ENCODE data around the gene CFAP221. TPM values are rescaled to one million over a fixed set of nuclear protein-coding genes. Genes with fewer than 3 reads are reported as not detected.

CFAP221 gene
- polyA plus RNA-seq, 1 donor (not counting 4 experiments of a cell fraction or from before 2014, with no cell fraction given): not detected

GRCh38 chr2:119671016-119671415 is 126.8 kb downstream of the CFAP221 start:
- no peak overlapping the region for H3K4me3 ChIP-seq (ENCODE audit: control insufficient read depth in 2 of 3, extremely low read depth in 1 of 3, insufficient read depth in 2 of 3, low read depth in 1 of 3, low read length in 3 of 3)
- FAIRE-seq: no peak

GRCh38 chr2:119671752-119672151 is 127.5 kb downstream of the CFAP221 start:
- Histone ChIP-seq H2AFZ (ENCODE audit: control insufficient read depth, low read length) (no peak overlapping the region), H3K36me3 (ENCODE audit: control insufficient read depth in 2 of 2, extremely low read depth in 1 of 2, insufficient read depth in 2 of 2, low read length in 2 of 2) (no peaks in the 10 kb centered on the region), H3K9me1 (ENCODE audit: control insufficient read depth, extremely low read depth, insufficient read depth, low read length) (no peaks in the 10 kb centered on the region), H3K27me3 (ENCODE audit: control insufficient read depth, extremely low read depth, insufficient read depth, low read length) (no peaks in the 10 kb centered on the region), H3K9me3 (ENCODE audit: control insufficient read depth, low read depth, low read length) (no peaks in the 10 kb centered on the region), H3K4me3 (ENCODE audit: control insufficient read depth in 2 of 3, extremely low read depth in 1 of 3, insufficient read depth in 2 of 3, low read depth in 1 of 3, low read length in 3 of 3) (no peak overlapping the region), H3K79me2 (ENCODE audit: control insufficient read depth, insufficient read depth, low read length) (no peaks in the 10 kb centered on the region), H3K4me2 (ENCODE audit: control insufficient read depth, extremely low read depth, insufficient read depth, low read depth, low read length) (no peak overlapping the region), H4K20me1 (ENCODE audit: control insufficient read depth, extremely low read depth, insufficient read depth, low read length) (no peaks in the 10 kb centered on the region), H3K27ac (ENCODE audit: control insufficient read depth, insufficient read depth, low read length) (no peak overlapping the region), H3K4me1 (ENCODE audit: control insufficient read depth, extremely low read depth, insufficient read depth, low read length) (no peaks in the 10 kb centered on the region), H3K9ac (ENCODE audit: control insufficient read depth, extremely low read depth, insufficient read depth, low read length) (no peak overlapping the region)
- dilution Hi-C loops (cut with MboI; ENCODE audit: extremely low pct_ligation_motif_present, low sequenced_read_pairs): no loop called here
- no peak for TF ChIP-seq EZH2 (IDR thresholded peaks at IDR 0.05; ENCODE audit: low read length)
- TF ChIP-seq CTCF (optimal IDR thresholded peaks at IDR 0.05 in 1 of 3, IDR thresholded peaks at IDR 0.05 in 1 of 3, conservative IDR thresholded peaks at IDR 0.05 in 1 of 3; ENCODE audit: extremely low read depth in 1 of 3, insufficient read depth in 2 of 3, low read length in 3 of 3): no peak
- no peak for DNase-seq (ENCODE audit: low read depth, low spot score)
- no peak for FAIRE-seq

More at GRCh38 chr2:119671016-119671415, 126.8 kb downstream of the CFAP221 start:
- no peak overlapping the region for H2AFZ ChIP-seq (ENCODE audit: control insufficient read depth, low read length)
- H3K9me1 ChIP-seq (ENCODE audit: control insufficient read depth, extremely low read depth, insufficient read depth, low read length): no peaks in the 10 kb centered on the region
- H3K27me3 ChIP-seq (ENCODE audit: control insufficient read depth, extremely low read depth, insufficient read depth, low read length): no peaks in the 10 kb centered on the region
- H3K36me3 ChIP-seq (ENCODE audit: control insufficient read depth in 2 of 2, extremely low read depth in 1 of 2, insufficient read depth in 2 of 2, low read length in 2 of 2): no peaks in the 10 kb centered on the region
- dilution Hi-C loops (cut with MboI; ENCODE audit: extremely low pct_ligation_motif_present, low sequenced_read_pairs): no loop called here
- no peak for DNase-seq (ENCODE audit: low read depth, low spot score)
- H4K20me1 ChIP-seq (ENCODE audit: control insufficient read depth, extremely low read depth, insufficient read depth, low read length): no peaks in the 10 kb centered on the region
- H3K79me2 ChIP-seq (ENCODE audit: control insufficient read depth, insufficient read depth, low read length): no peaks in the 10 kb centered on the region
- TF ChIP-seq CTCF (optimal IDR thresholded peaks at IDR 0.05 in 1 of 3, IDR thresholded peaks at IDR 0.05 in 1 of 3, conservative IDR thresholded peaks at IDR 0.05 in 1 of 3; ENCODE audit: extremely low read depth in 1 of 3, insufficient read depth in 2 of 3, low read length in 3 of 3): no peak
- TF ChIP-seq EZH2 (IDR thresholded peaks at IDR 0.05; ENCODE audit: low read length): no peak
- H3K9me3 ChIP-seq (ENCODE audit: control insufficient read depth, low read depth, low read length): no peaks in the 10 kb centered on the region
- H3K9ac ChIP-seq (ENCODE audit: control insufficient read depth, extremely low read depth, insufficient read depth, low read length): no peak overlapping the region
- H3K27ac ChIP-seq (ENCODE audit: control insufficient read depth, insufficient read depth, low read length): no peak overlapping the region
- no peak overlapping the region for H3K4me2 ChIP-seq (ENCODE audit: control insufficient read depth, extremely low read depth, insufficient read depth, low read depth, low read length)
- H3K4me1 ChIP-seq (ENCODE audit: control insufficient read depth, extremely low read depth, insufficient read depth, low read length): no peaks in the 10 kb centered on the region

Measured in keratinocyte (primary cell).